ENCODE data around the gene SLC5A7. TPM values are rescaled to one million over a fixed set of nuclear protein-coding genes. Genes with fewer than 3 reads are reported as not detected.

The SLC5A7 gene
- total RNA-seq, 1 donor from 2014 or later, result 0.60 TPM

DNA sequence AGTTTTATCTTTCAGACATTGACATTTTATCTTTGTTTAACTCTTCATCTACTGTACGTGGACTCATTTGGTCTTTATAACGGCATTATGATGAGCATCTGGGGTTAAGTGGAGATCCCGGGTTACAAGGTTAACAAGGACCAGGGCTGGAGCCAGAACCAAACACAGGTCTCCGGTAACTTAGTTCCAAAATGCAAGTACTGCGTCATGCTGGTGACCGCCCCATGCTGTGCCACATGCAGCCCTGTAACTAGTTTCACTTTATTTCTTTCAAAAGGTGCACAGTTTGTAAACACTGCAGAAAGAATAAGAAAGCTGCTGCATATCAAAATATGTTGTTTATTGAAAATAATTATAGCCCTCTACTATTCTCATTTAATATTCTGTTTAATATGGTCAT, 3.1 kb downstream of the SLC5A7 start:
- TF ChIP-seq, protein P1, sequence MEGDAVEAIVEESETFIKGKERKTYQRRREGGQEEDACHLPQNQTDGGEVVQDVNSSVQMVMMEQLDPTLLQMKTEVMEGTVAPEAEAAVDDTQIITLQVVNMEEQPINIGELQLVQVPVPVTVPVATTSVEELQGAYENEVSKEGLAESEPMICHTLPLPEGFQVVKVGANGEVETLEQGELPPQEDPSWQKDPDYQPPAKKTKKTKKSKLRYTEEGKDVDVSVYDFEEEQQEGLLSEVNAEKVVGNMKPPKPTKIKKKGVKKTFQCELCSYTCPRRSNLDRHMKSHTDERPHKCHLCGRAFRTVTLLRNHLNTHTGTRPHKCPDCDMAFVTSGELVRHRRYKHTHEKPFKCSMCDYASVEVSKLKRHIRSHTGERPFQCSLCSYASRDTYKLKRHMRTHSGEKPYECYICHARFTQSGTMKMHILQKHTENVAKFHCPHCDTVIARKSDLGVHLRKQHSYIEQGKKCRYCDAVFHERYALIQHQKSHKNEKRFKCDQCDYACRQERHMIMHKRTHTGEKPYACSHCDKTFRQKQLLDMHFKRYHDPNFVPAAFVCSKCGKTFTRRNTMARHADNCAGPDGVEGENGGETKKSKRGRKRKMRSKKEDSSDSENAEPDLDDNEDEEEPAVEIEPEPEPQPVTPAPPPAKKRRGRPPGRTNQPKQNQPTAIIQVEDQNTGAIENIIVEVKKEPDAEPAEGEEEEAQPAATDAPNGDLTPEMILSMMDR (IDR thresholded peaks at IDR 0.05; ENCODE audit: unreplicated experiment), result no peak
- no peak overlapping the region for H3K4me3 Mint-ChIP-seq (ENCODE audit: low read depth)
- H3K4me1 Mint-ChIP-seq (ENCODE audit: low read depth), result peaks cover 6% of the 10 kb centered on the region
- H3K27me3 Mint-ChIP-seq, result peaks cover 52% of the 10 kb centered on the region
- H3K36me3 Mint-ChIP-seq (ENCODE audit: insufficient read depth), result no peaks in the 10 kb centered on the region
- no peaks in the 10 kb centered on the region for H3K9me3 Mint-ChIP-seq (ENCODE audit: low read depth)
- DNase-seq (ENCODE audit: low spot score, unreplicated experiment), result no peak
- H3K27ac Mint-ChIP-seq, result no peak overlapping the region

GRCh38 chr2:107990718-107991117, 4.4 kb downstream of the SLC5A7 start:
- no peaks in the 10 kb centered on the region for H3K9me3 Mint-ChIP-seq (ENCODE audit: low read depth)
- H3K27me3 Mint-ChIP-seq, result peaks cover 41% of the 10 kb centered on the region
- peaks cover 6% of the 10 kb centered on the region for H3K4me1 Mint-ChIP-seq (ENCODE audit: low read depth)

DNA sequence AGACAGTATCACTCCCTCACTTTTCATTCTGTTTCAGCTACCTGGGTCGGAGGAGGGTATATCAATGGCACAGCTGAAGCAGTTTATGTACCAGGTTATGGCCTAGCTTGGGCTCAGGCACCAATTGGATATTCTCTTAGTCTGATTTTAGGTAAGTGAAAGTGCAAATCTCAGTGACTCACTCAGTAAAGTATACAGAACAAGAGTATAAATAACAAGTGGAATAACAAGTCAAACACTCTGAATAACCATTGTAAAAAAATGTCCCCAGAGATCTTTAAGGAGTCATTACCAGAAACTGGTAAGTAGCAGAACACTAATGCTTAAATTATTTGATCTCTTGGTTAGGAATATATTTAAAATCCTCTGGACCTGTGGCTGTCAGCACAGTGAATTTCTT, 5.7 kb downstream of the SLC5A7 start:
- H3K4me1 Mint-ChIP-seq (ENCODE audit: low read depth), result peaks cover 4% of the 10 kb centered on the region
- H3K27me3 Mint-ChIP-seq, result peaks cover 27% of the 10 kb centered on the region
- H3K27ac Mint-ChIP-seq, result no peak overlapping the region
- no peaks in the 10 kb centered on the region for H3K36me3 Mint-ChIP-seq (ENCODE audit: insufficient read depth)
- no peak for DNase-seq (ENCODE audit: low spot score, unreplicated experiment)
- no peaks in the 10 kb centered on the region for H3K9me3 Mint-ChIP-seq (ENCODE audit: low read depth)
- TF ChIP-seq, protein P1 (IDR thresholded peaks at IDR 0.05; ENCODE audit: unreplicated experiment), result no peak
- H3K4me3 Mint-ChIP-seq (ENCODE audit: low read depth), result no peak overlapping the region

More at GRCh38 chr2:107990718-107991117, 4.4 kb downstream of the SLC5A7 start:
- no peaks in the 10 kb centered on the region for H3K36me3 Mint-ChIP-seq (ENCODE audit: insufficient read depth)
- DNase-seq (ENCODE audit: low spot score, unreplicated experiment), result no peak
- no peak overlapping the region for H3K4me3 Mint-ChIP-seq (ENCODE audit: low read depth)
- no peak overlapping the region for H3K27ac Mint-ChIP-seq
- TF ChIP-seq, protein P1 (IDR thresholded peaks at IDR 0.05; ENCODE audit: unreplicated experiment), result no peak

GRCh38 chr2:107999158-107999557, 12.8 kb downstream of the SLC5A7 start:
- H3K4me3 Mint-ChIP-seq (ENCODE audit: low read depth), result no peak overlapping the region

DNA sequence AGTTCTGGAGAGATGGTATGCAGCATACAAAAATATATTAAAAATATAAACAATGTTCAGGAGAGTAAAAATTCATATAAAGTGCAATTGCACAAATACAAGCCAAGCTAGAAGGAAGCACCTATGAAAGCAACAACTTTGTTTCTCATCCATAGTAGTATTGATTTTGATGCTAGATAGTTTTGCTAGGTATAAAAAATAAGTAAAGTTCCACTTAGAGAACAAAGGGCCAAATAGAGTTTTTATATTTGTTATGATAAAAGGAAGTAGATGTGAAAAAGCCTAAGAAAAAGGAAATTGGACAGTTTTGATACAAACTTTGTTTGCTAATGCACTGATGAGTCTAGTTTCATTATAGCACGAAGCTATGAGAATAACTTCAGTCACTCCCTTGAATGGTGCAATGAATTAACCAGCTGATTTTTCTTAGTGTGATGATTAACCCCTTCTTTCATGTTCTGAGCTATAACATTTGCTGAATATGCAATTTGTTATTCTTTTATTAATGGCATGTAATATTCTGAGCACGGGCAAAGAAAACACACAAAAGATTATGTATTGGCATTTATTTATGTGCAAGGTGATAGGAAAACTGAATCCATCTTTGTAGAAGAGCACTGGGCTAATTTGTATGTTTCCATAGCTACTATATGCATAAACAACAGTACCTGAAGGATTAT, 24.7 kb downstream of the SLC5A7 start:
- Mint-ChIP-seq H3K36me3 (ENCODE audit: insufficient read depth) (no peaks in the 10 kb centered on the region), H3K4me1 (ENCODE audit: low read depth) (no peaks in the 10 kb centered on the region), H3K4me3 (ENCODE audit: low read depth) (no peak overlapping the region), H3K27me3 (no peaks in the 10 kb centered on the region), H3K27ac (no peak overlapping the region), H3K9me3 (ENCODE audit: low read depth) (peaks cover 8% of the 10 kb centered on the region)
- no peak for DNase-seq (ENCODE audit: low spot score, unreplicated experiment)
- TF ChIP-seq, protein P1 (IDR thresholded peaks at IDR 0.05; ENCODE audit: unreplicated experiment), result no peak

More at GRCh38 chr2:107999158-107999557, 12.8 kb downstream of the SLC5A7 start:
- H3K4me1 Mint-ChIP-seq (ENCODE audit: low read depth), result peaks cover 3% of the 10 kb centered on the region
- DNase-seq (ENCODE audit: low spot score, unreplicated experiment), result no peak
- no peaks in the 10 kb centered on the region for H3K36me3 Mint-ChIP-seq (ENCODE audit: insufficient read depth)
- no peaks in the 10 kb centered on the region for H3K9me3 Mint-ChIP-seq (ENCODE audit: low read depth)
- TF ChIP-seq, protein P1 (IDR thresholded peaks at IDR 0.05; ENCODE audit: unreplicated experiment), result no peak
- H3K27ac Mint-ChIP-seq, result no peak overlapping the region
- no peaks in the 10 kb centered on the region for H3K27me3 Mint-ChIP-seq
